ENCODE data around the gene VRK2. TPM values are rescaled to one million over a fixed set of nuclear protein-coding genes. Genes with fewer than 3 reads are reported as not detected.

VRK2 gene
- total RNA-seq, 1 experiment from 2014 or later = 39.6 TPM

- Histone ChIP-seq H3K27me3 (ENCODE audit: control insufficient read depth, insufficient read depth, low read length) (no peaks in the 10 kb centered on the region), H3K9me3 (ENCODE audit: control insufficient read depth, insufficient read depth, low read depth, low read length) (no peaks in the 10 kb centered on the region), H3K4me3 (ENCODE audit: low read depth in 2 of 2, low read length in 2 of 2) (peak overlapping the region; percentile 74 to 86), H3K4me1 (ENCODE audit: control insufficient read depth, insufficient read depth, low read length) (peaks cover 6% of the 10 kb centered on the region; the same call in 1 of the 2 replicates), H3K27ac (ENCODE audit: low read length) (peak overlapping the region; percentile 98), H3K36me3 (ENCODE audit: control insufficient read depth, insufficient read depth, low read length) (peaks cover 11% of the 10 kb centered on the region; the same call in 1 of the 2 replicates)
- ChIA-PET CTCF (no interaction called here), POLR2A (no interaction called here)
- BruUV-seq (replicated peaks) = no TSS peak
- DNase-seq (ENCODE audit: low read depth, low spot score) (no peak), ATAC-seq (no peak)
- no peak for TF ChIP-seq POLR2AphosphoS5 (IDR thresholded peaks at IDR 0.05; ENCODE audit: low read depth, low read length)
- no peak for TF ChIP-seq REST (IDR thresholded peaks at IDR 0.05; ENCODE audit: insufficient read depth in 1 of 2, low read depth in 2 of 2, low read length in 1 of 2)
- TF ChIP-seq TCF7L2 (IDR thresholded peaks at IDR 0.05; ENCODE audit: low read depth, low read length) = no peak
- no peak for TF ChIP-seq SIN3A (IDR thresholded peaks at IDR 0.05; ENCODE audit: borderline replicate concordance, insufficient read depth, low read depth, low read length)
- TF ChIP-seq CTCF (IDR thresholded peaks at IDR 0.05) = no peak
- intact Hi-C loops (cut with micrococcal nuclease; ENCODE audit: unreplicated experiment) = no loop called here
- in situ Hi-C loops (cut with HindIII; ENCODE audit: low pct_unique_long_range_greater_than_20kb, low sequenced_read_pairs) = no loop called here
These were observed 849 bp upstream of the VRK2 start for GRCh38 chr2:58045580-58046334.

GRCh38 chr2:58046335-58046584 is 346 bp upstream of the VRK2 start:
- peaks cover 6% of the 10 kb centered on the region; the same call in 1 of the 2 replicates for H3K4me1 ChIP-seq (ENCODE audit: control insufficient read depth, insufficient read depth, low read length)
- H3K9me3 ChIP-seq (ENCODE audit: control insufficient read depth, insufficient read depth, low read depth, low read length) = no peaks in the 10 kb centered on the region
- no TSS peak for BruUV-seq (replicated peaks)
- intact Hi-C loops (cut with micrococcal nuclease; ENCODE audit: unreplicated experiment) = no loop called here
- CTCF ChIA-PET = interaction anchor here (0.6 kb wide), 1 partner anchor 55 kb away, joined by 7 read pairs; no protein-coding TSS in a partner anchor
- no peaks in the 10 kb centered on the region for H3K27me3 ChIP-seq (ENCODE audit: control insufficient read depth, insufficient read depth, low read length)
- TF ChIP-seq POLR2AphosphoS5 (IDR thresholded peaks at IDR 0.05; ENCODE audit: low read depth, low read length) (no peak), TCF7L2 (IDR thresholded peaks at IDR 0.05; ENCODE audit: low read depth, low read length) (no peak), CTCF (IDR thresholded peaks at IDR 0.05) (no peak), SIN3A (IDR thresholded peaks at IDR 0.05; ENCODE audit: borderline replicate concordance, insufficient read depth, low read depth, low read length) (no peak), REST (IDR thresholded peaks at IDR 0.05; ENCODE audit: insufficient read depth in 1 of 2, low read depth in 2 of 2, low read length in 1 of 2) (no peak)
- H3K27ac ChIP-seq (ENCODE audit: low read length) = peak overlapping the region; percentile 98
- in situ Hi-C loops (cut with HindIII; ENCODE audit: low pct_unique_long_range_greater_than_20kb, low sequenced_read_pairs) = no loop called here
- POLR2A ChIA-PET = no interaction called here
- peak overlapping the region; percentile 74 to 86 for H3K4me3 ChIP-seq (ENCODE audit: low read depth in 2 of 2, low read length in 2 of 2)
- DNase-seq (ENCODE audit: low read depth, low spot score) = no peak
- H3K36me3 ChIP-seq (ENCODE audit: control insufficient read depth, insufficient read depth, low read length) = peaks cover 11% of the 10 kb centered on the region; the same call in 1 of the 2 replicates
- ATAC-seq = peak; percentile 63
